Activated CD8-positive, alpha-beta memory T cell treated with anti-CD3 and anti-CD28 coated beads, Interleukin-2, amount 50 U/mL, for 4 hours (primary cell): ENCODE data around the gene CYB561D2.

Experiments used
- DNase-seq: peaks from one replicate; pipeline ENCODE4 v3.0.0-alpha.2; 2020

Gene CYB561D2

DNA sequence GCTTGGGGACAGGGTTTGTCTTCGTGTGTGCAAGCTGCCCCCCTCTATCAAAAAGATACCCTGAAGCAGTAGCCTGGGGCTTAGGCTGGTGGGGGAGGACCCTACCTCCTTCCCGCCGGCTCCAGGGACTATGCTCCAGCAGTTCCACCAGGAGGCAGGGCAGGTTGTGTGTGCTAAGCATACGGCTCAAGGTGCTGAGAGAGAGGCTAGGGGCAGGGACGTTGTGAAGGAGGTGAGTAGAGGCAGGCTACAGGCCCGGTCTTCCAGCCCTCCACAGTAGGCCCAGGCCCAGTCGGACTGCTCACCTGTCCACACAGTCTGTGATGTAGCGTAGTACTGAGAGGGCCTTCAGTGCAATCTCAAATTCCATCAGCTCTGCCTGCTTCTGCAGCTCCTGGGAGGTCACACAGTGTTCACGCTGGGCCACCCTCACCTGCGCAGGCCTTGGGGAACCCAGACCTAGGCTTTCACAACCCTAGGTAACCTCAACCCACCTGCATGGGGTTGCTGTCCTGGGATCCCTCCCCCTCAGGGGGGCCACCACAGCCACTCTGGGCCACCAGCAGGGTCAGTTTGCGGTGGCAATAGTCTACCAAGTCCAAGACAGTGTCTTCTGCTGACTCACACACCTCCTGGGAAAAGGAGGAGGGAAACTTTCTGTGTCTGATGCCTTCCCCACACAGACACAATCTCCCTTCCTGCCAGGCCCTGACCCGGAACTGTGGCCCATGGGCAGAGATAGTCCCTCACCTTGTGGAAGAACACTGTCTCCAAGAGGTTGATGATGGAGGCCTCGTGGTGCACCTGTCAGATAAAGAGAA, 7.6 kb upstream of the CYB561D2 start:
- no peak for DNase-seq

DNA sequence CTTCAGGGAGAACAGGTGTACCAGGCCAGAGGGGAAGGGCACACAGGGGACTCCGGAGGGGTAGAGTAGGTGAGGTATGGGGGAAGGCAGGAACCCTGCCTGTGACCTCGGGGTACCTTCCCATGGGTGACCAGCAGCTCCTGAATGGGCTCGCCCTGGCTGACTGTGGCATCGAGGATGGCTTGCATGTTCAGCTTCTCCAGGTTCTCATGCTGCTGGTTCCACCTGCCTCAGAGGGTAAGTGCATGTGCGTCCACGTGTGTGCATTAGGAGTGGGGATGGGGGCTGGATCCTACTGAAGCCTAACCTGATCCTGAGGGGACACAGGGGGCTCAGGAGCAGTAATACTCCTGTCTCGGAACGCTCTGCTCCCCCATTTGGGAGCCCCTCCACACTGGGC, 5.7 kb upstream of the CYB561D2 start:
- no peak for DNase-seq

DNA sequence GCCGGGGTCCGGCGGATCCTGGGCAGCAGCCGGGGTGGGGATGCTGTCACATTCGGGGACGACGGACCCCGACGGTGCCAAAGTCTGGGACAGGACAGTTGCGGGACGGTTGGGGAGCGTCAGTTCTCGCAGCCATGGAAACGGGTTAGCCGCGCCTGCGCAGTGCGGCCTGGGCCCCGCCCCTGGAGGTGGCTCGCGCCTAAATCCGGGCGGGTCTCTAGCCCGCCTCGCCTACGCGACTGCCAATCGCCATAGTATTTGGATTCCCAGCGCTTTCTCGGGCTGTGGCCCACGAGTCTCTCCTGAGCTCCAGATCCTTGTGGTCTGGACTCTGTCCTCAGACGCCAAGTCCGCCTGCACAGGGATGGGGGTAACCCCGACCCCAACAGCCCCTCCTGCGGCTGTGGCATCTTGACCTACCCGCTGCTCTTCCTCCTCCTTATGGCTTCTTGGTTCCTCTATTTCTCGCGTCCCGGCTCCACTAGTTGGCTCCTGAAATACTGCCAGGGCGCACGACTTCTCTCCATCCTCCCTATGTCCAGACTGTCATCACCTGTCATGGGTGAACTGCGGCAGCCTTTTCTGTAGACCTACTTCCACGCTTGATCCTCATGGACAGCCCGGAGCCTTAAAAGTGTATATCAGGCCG, 5.0 kb upstream of the CYB561D2 start, which contains the start of gene ZMYND10:
ZMYND10 (minus strand) TSS at position 147 of the 649 bp plus-strand sequence. CDS start 153 bp downstream, outside the sequence.
- DNase-seq, result peak; percentile 68

DNA sequence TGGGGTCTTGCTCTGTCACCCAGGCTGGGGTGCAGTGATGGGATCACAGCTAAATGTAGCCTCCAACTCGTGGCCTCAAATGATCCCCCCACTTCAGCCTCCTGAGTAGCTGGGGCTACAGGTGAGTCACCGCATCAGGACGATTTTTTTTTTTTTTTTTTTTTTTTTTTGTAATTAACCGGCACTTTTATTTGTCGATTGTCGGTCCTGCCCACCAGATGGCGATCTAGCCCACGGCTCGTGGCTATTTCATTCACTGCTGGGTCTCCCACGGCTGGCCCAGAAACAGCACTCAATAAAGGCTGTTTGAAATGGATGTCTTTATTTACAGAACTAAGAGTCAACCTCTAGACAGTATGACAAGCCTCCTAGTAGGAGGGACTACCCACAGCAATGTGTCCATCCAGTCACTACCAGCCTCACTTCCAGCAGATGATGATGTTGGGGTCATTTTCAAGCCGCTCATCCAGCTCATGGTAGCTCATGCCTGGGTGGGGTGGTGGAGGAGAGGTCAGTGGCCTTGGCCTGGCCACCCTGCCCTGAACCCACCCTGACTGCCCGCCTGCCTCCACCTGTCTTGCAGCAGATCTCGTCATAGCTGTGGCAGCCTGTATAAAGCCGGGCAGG, 3.4 kb upstream of the CYB561D2 start:
- peak; percentile 78 for DNase-seq

DNA sequence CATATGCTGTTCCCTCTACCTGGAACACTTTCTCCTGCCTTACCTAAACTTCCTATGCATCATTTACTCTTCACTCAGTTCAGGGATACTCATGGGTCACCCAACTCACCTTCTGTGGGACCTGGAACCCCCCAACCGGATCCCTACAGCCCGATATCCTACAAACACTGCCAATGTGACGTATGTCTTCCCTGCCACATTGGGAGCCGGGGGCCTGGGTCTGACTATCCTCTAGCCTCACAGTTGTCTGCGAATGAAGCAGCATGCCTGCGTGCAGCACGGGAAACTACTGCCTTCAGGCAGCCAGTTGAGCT, 492 bp upstream of the CYB561D2 start:
- no peak for DNase-seq

DNA sequence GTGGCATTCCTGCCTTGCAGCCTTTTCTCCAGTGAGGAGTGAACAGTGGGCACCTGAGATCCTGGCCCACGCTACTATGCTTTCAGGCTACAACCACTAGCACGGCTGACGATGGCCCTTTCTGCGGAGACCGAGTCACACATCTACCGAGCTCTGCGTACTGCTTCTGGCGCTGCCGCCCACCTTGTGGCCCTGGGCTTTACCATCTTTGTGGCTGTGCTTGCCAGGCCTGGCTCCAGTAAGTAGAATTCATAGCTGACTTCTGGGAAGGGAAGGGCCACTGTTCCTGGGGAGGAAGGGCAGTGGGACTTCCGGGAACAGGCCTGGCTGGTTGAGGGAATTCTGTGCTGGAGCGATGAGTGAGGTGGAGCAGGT, 648 bp downstream of the CYB561D2 start:
- no peak for DNase-seq

DNA sequence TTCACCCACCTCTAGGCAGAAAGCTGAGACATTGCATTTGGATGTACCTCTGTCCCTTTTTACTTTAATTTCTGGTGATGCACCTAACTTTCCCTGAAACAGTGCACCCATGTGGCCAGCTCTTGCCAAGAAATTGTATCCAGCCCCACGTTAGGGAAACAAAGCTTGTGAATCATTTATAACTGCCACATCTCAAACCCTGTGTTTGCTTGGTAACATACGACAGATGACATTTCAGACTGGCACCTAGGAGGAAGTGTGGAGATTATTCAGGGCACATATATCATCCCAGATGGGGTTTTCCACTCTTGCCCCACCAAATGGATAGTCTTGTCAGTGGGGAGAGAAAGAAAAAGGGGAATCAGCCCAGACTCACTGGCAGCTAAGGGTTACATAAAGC, 2.1 kb downstream of the CYB561D2 start:
- no peak for DNase-seq

DNA sequence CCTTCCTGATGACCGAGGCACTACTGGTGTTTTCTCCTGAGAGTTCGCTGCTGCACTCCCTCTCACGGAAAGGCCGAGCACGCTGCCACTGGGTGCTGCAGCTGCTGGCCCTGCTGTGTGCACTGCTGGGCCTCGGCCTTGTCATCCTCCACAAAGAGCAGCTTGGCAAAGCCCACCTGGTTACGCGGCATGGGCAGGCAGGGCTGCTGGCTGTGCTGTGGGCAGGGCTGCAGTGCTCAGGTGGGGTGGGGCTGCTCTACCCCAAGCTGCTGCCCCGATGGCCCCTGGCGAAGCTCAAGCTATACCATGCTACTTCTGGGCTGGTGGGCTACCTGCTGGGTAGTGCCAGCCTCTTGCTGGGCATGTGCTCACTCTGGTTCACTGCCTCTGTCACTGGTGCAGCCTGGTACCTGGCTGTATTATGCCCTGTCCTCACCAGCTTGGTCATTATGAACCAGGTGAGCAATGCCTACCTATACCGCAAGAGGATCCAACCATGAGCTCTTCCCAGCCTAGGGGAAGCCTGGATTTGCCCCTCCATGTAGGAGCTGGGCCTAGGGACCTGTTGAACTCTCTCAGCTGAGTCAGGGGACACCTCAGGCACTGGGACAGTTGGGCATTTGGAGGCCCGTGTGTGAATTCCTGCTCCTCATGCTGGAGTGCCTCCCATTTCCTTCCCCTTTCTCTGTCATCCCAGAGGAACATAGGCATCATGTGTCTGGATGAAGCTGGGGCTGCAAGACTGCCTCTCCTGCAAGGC, 2.8 kb downstream of the CYB561D2 start:
- no peak for DNase-seq

DNA sequence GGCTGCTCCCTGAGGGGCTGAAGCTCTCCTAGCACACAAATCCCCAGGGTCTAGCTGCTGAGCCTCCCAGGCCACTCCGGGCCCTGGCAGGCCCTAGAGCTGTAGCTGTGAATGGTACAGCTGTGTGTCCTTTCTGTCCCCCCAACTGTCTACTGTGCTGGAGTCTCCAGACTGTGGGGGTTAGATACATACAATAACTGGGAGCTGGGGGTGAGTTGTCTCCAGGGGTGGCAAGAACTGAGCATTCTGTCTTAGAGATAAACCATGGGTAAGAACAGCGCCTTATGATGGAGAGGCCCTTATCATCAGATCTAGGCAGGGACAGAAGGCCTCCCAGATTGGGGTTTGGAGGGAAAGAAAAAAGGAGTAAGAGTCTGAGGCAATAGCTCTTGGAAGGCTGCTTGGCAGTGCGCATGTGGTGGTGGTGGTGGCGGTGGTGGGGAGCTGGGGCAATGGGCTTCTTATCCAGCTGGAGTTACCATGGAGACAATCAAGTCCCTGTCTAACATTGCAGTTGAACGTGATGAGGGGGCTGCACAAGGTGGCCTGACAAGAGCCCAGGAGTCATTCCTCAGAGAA, 3.6 kb downstream of the CYB561D2 start:
- no peak for DNase-seq

DNA sequence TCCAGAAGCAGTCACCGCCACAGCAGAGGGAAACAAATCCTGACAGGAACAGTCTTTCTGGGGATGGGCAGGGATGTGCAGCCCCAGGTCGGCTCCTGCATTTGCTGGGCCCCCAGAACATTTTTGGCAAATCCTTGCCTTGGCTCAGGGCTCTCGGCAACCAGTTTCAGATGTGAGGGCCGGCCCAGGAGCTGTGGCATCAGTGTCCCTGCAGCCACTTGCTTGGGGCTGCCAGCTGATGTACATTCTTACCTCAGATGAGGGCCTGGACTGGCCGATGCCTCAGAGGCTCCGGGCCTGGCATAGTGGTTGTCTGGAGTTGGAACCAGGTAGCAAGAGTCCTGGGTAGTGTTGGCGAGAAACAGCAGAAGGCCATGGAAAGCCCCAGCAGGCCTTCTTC, 4.2 kb downstream of the CYB561D2 start:
- DNase-seq, result no peak

DNA sequence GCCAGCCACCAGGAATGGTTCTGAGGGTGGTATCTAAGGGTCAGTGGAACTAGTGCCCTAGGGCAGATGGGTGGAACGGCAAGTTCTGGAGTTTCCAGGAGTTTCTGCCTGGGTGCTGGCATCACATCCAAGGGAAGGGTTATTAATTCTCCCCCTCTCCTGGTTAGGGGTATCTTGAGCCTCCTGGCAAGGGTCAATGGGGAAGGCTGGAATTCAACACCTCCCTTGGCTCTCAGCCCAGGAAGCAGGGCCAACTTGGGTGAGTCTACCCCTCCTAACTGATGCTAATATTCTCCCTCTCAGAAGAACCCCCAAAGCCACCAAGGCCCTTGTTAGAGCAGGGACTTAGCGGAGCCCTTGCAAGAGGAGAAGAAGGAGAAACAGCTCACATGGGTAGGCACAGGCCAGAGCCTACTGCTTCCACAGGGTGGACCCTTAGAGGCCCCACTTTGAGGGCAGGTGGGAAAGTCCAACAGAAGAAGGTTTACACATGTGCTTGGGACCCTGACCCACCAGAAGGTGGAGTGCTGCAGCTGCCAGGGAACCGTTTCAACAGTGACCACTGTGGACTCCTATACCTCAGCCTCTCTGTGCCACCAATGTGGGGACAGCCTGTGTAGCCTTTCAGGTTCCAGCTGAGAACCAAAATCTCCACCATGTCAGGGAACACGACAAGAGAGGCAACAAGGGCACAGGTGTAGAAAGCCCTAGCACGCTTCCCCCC, 5.3 kb downstream of the CYB561D2 start:
- DNase-seq, result no peak

DNA sequence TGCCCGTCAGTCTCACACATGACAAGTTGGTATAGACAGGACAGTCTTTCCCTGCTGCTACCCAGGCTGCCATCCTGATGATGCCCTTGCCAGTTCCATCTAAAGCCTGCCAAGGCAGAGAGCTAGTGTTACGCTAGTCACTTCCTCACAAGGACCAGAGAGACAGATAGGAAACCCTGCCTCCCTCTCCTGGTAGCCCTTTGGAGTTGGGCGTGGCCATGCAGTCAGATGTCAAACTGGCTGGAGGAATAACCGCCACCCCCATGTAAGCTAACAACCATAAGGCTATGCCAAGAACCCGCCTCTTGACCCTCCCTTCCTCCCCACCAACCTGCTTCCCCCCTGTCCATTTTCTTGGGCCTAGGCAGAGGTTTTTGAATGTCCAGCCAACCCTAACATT, 5.9 kb downstream of the CYB561D2 start:
- DNase-seq, result no peak

DNA sequence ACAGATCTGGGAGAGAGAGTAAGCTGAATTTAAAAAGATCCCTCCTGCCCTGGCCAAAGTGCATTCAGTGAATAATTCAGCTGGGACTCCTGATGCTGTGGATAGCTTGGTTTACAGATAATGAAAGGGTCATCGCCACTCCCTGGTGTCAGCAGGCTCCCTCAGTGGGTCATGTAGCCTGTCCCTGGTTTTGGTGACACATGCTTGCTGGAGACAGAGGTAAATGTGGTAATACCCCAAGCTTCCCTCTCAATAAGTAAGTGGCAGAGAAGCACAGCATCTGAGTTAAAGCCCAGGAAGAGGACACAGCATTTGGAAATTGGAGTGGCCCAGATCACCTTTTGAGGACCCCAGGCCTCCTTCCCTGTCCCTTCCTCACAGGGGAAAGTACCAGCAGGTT, 6.8 kb downstream of the CYB561D2 start:
- no peak for DNase-seq

DNA sequence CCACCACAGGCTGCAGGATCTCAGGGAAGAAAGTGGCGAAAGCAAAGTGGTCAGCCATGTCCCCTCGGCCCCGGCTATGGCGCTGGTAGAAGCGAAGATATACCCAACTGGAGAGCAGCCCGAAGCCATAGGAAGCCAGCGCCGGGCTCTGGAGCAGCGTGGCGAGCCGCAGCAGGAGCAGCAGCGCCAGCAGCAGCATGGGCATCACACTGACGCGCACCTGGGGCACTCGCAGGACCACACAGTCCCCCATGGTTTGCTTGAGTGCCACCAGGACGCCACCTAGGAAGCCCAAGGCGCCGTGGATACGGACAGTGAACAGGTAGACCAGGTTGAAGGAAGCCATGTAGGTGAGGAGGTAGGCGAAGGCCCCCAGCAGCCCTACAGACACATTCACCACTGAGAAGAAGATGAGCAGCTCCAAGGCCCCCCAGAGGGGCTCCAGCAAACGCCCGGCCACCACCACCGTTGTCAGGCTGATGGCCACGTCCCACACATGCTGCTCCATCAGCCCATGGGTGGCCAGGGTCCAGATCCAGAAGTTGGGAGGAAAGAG, 7.8 kb downstream of the CYB561D2 start:
- no peak for DNase-seq

DNA sequence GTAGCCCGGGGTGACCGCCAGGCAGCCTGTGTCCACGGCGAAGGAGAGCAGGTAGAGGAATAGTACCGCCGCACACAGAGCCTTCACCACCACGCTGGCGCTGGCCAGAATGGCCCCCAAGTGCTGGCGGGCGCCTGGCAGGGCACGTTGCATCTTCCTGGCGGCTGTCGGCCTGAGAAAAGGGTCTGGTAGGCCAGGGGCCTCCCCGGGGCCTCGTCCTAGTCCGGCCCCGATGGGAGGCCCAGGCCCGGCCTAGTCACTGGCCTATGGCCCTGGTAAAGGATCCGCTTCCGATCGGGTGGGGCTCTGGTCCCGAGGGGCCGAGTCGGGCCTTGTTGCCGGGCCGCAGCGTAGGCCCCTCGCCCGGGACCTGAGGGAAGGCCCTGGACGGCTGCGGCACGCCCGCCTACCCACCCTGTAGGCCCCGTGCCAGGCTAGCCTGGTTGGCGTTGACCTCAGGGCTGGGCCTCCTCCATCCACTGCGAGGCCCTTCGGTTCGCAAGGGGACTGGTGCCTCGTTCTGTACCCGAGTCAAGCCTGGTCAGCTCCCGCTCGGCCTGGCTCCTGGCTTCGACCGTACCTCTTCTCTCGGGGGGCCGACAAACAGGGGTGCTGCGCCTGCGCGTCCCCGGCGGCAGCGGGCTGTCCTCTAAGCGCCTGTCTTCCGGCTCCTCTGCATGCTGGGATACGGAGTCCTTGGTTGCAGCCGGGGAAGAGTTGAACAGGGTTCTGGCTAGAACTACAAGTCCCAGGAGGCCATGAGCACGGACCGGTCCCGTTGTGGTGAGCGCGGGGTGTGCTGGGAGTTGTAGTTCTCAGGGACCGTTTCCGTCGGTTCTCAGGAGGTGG, 8.5 kb downstream of the CYB561D2 start, which contains the start of gene TMEM115:
TMEM115 (minus strand) TSS at position 611 of the 849 bp plus-strand sequence; CDS start at position 153, 458 bp downstream.
- DNase-seq, result peak; percentile 92

DNA sequence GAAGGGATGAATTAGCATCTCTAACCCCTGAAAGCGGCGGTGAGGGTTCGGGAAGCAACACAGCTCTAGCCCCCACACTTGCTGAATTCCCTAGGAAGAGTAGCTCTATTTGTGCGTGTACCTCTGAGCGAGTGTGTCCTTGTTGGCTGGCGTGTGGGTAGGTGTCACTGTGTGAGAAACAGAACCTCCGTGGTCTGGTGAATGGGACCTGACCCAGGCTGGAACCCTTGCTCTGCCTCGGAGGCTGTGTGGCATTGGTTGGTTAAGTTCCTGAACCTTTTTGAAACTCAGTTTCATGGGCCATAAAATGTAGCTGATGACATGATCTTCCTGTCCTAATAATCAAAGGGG, 9.1 kb downstream of the CYB561D2 start:
- no peak for DNase-seq

DNA sequence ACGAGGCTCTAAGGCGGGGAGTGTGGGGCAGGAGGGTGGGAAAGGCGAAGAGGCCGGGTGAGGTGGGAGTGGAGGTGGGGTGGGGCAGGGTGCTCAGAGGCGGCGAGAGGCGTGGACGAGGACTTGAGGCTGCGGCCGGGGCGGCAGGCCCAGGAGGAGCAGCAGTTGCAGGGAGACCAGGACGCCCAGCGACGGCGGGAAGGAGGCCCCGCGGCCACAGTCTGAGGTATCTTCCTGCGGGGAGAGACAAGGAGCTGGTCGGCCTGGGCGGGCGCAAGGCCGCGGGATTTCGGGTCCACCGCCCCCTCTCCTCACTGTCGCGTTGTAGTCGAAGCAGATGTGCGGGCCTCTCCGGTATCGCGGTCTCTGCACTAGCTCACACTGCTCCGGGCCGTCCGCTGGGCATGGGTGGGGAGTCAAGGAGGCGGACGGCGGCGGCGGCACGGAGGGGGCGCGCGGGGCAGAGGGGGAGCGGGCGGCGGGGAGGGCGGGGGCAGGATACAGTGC, 14.0 kb downstream of the CYB561D2 start:
- DNase-seq, result no peak

DNA sequence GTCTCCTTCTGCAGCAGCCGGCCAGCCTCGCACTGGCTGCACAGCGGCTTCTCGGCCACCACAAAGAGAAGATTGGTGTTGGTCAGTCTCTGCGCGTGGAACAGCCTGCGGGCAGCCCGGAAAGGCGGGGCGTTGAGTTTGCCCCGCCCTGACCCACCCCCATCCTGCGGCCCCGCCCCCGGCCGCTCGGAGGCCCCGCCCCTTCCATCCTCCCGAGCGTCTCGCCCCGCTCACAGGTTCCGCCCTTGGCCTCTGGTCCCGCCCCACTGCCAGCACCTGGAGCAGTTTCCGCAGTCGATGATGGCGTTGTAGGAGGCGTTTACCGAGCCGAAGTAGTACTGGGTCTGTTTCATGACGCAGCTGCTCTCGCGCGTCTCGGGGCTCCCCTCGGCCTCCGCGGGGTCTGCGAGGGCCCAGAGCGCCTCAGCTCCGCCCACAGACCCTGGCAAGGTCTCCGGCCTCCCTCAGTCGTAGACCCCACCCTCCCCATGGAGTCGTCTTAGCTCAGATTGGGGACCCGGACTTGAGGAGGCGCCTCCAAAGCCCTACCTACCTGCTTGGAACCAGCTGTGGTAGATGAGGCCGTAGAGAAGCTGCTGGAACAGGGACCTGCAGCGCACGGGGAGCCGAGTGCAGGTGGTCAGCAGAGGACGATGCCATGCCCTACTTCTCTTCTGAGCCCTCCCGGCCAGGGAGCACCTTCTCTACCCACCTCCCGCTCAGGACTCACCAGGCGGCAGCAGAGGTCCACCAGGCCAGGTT, 14.6 kb downstream of the CYB561D2 start:
- peak; percentile 92 for DNase-seq

DNA sequence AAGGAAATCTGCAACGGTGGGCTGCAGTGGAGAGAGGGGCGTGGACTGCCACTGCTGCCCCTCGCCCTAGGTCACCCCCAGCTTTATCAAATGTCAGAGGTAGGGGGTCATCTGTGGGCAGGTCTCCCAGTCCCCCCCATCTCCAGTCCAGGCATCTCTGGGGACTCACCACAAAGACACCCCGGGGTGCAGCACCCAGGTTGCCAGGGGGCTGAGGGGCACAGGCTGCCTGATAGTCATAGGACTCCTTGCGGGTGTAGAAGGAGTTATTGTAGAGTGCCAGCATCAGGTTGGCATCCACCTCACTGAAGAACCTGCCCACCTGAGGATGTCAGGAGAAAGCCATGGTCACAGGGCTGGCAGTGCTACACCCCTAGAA, 15.2 kb downstream of the CYB561D2 start:
- DNase-seq, result no peak
